Fibroblast of lung (primary cell): ENCODE measurements around the gene HIVEP3.

Experiments used
- EZH2 ChIP-seq: IDR thresholded peaks from 2 replicates; pipeline ENCODE4 v1.5.1; 2012; ENCODE audit warnings: low read length, control low read depth, mild to moderate bottlenecking; ENCODE audit errors: missing control alignments
- TF ChIP-seq, protein P1 (sequence below), 2 donors: IDR thresholded peaks in 1 of 2; conservative IDR thresholded peaks in 1 of 2; 1 replicate in 1 of 2; 2 replicates in 1 of 2; pipeline ENCODE4 v1.5.1; 2011 to 2012; ENCODE audit warnings: low read length in 2 of 2, control low read depth in 1 of 2, inconsistent platforms in 1 of 2, low read depth in 1 of 2, mild to moderate bottlenecking in 1 of 2

DNA sequence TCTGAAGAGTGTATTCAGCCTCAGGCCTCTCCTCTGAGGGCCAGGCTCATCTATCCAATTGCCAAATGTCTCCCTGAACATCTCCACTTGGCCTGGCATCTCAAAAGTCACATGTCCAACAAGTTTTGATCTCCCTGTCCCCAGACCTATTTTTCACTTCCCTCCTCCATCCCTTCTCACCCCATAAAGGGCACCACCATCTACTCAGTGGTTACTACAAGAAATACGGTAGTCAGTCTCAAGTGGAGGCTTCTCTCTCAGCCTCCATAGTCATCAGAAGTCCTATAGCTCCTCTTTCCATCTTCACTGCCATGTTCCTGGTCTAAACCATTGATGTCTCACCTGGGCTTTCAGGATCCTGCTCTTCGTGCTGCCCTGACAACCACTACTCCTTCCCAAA lies 351.8 kb downstream of the HIVEP3 start:
- TF ChIP-seq, protein P1, sequence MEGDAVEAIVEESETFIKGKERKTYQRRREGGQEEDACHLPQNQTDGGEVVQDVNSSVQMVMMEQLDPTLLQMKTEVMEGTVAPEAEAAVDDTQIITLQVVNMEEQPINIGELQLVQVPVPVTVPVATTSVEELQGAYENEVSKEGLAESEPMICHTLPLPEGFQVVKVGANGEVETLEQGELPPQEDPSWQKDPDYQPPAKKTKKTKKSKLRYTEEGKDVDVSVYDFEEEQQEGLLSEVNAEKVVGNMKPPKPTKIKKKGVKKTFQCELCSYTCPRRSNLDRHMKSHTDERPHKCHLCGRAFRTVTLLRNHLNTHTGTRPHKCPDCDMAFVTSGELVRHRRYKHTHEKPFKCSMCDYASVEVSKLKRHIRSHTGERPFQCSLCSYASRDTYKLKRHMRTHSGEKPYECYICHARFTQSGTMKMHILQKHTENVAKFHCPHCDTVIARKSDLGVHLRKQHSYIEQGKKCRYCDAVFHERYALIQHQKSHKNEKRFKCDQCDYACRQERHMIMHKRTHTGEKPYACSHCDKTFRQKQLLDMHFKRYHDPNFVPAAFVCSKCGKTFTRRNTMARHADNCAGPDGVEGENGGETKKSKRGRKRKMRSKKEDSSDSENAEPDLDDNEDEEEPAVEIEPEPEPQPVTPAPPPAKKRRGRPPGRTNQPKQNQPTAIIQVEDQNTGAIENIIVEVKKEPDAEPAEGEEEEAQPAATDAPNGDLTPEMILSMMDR (conservative IDR thresholded peaks at IDR 0.05 in 1 of 2, IDR thresholded peaks at IDR 0.05 in 1 of 2; ENCODE audit: low read depth in 1 of 2, low read length in 2 of 2): no peak
- no peak for TF ChIP-seq EZH2
